ENCODE measurements around the gene GRHL1.
A peak's percentile ranks its signal among the peaks of the same experiment; 100 is the strongest.
"Not testable (repeated sequence)": the region's sequence is repeated elsewhere in the genome, so short reads cannot be mapped to it uniquely, and the experiment has no call there.

Gene GRHL1

DNA sequence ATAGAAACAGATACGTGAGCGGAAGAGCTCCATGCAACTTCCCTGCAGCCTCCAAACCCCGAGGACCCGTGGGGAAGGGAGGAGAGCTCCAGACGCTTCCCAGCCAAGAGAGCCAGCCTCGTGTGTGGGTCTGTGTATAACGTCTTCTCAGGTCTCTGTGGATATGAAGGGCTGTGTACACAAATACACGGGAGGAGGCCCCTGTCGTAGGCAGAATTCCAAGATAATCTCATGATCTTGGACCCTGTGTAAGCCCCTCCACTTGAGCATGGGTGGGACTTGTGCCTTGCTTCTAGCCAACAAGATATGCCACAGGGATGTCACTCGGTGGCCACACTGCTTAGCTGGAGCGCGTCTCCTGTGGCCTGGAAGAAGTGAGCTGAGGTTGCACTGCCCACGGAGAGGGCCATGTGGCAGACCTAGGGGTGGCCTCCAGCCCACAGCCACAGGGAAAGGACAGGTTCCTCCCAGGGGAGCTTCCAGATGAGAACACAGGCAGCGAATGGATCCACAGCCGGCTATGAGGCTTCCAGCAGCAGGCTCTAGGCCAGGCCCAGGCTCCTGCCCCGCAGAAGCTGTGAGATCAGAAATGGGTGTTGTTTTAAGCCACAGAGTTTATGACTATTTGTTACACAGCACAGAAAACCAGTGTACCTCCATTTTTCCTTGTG lies 76.3 kb downstream of the GRHL1 start:
- TF ChIP-seq, protein P1, sequence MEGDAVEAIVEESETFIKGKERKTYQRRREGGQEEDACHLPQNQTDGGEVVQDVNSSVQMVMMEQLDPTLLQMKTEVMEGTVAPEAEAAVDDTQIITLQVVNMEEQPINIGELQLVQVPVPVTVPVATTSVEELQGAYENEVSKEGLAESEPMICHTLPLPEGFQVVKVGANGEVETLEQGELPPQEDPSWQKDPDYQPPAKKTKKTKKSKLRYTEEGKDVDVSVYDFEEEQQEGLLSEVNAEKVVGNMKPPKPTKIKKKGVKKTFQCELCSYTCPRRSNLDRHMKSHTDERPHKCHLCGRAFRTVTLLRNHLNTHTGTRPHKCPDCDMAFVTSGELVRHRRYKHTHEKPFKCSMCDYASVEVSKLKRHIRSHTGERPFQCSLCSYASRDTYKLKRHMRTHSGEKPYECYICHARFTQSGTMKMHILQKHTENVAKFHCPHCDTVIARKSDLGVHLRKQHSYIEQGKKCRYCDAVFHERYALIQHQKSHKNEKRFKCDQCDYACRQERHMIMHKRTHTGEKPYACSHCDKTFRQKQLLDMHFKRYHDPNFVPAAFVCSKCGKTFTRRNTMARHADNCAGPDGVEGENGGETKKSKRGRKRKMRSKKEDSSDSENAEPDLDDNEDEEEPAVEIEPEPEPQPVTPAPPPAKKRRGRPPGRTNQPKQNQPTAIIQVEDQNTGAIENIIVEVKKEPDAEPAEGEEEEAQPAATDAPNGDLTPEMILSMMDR (IDR thresholded peaks at IDR 0.05; ENCODE audit: low read depth, low read length, missing control alignments): no peak
- H3K4me3 ChIP-seq (ENCODE audit: low read depth, low read length): no peak overlapping the region
- no peak for DNase-seq (ENCODE audit: low read depth)

DNA sequence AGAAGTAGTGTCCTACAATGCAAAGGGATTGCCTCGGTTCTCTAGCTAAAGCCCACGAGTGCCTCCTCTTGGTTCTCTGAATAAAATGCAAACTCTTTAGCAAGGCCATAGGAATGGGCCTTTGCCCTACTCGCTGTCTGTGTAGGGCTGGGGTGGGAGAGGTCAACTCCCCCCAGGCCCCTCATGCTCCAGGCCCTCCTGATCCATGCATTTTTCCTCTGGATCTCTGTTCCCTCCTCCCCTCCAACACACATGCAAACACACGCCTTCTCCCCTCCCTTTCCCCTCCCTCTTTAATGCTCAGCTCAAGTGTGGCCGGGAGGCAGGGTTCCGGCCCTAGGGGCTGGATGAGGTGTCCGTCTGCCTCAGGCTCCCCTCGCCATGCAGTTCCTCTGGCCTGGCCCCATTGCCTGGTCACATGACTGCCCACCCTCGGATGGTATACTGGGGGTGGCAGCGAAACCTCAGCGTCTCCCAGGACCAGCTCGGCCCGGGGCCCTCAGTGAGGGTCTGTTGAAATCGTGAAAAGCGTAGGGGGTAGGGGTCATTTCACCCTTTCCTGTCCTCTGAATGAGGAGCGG lies 77.0 kb downstream of the GRHL1 start:
- DNase-seq (ENCODE audit: low read depth): no peak
- no peak overlapping the region for H3K4me3 ChIP-seq (ENCODE audit: low read depth, low read length)
- TF ChIP-seq, protein P1 (IDR thresholded peaks at IDR 0.05; ENCODE audit: low read depth, low read length, missing control alignments): peak; percentile 43

DNA sequence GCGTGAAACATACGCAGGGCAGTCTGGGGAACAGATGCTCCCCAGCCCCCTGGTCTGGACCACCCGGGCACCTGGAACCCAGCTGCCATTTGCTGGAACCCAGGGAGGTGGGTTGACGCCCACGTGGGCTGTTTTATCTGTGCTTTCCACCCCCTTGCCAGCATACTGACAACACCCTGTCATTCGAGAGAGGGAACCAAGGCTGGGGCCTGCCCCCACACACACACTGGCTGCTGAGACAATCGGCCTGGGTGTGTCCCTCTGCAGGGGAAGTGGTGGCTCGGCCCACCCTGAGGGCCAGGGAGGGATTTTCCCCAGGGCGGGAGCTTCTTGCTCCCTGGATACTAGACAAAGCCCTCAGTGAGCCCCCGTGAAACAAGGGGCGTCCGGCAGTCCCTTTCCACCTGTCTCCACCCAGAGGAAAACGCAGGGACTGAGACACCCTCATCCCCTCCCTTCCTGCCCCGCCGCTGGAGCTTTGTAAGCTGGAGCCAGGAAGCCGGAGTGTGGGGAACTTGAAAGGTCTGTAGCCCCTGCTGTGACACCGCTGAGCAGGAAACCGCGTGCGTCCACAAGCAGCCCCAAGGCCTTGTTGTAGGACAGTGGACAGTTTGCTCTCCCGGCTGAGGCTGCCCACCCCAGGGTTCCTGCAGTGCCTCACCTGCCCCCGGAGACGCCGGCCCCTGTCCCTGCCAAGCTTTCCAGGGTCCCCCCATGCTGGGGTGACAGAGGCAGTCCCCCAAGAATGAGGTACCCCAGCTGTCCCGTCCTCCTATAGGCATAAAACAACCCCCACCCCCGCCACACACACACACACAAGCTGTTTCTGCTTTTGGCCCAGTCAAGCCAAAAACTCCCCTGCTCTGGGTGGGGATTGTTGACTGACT lies 77.7 kb downstream of the GRHL1 start:
- DNase-seq (ENCODE audit: low read depth): no peak
- H3K4me3 ChIP-seq (ENCODE audit: low read depth, low read length): no peak overlapping the region; the same call in 1 of the 2 replicates
- TF ChIP-seq, protein P1 (IDR thresholded peaks at IDR 0.05; ENCODE audit: low read depth, low read length, missing control alignments): no peak

DNA sequence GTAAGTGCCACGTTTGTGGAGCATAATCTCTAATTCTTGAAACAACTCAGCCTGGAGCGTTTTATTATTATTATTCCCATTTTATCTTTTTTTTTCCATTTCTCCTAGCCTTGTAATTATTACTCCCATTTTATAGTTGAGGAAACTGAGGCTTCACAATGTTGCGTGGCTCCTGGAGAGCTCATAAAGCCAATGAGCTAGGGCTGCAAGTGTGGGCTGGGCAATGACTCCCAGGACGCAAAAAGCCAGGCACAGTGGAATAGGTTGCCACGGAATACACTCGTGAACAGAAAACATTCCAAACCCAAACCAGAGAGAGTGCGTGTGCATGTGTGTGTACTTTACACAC lies 78.4 kb downstream of the GRHL1 start:
- DNase-seq (ENCODE audit: low read depth): no peak
- H3K4me3 ChIP-seq (ENCODE audit: low read depth, low read length): no peak overlapping the region
- TF ChIP-seq, protein P1 (IDR thresholded peaks at IDR 0.05; ENCODE audit: low read depth, low read length, missing control alignments): no peak

DNA sequence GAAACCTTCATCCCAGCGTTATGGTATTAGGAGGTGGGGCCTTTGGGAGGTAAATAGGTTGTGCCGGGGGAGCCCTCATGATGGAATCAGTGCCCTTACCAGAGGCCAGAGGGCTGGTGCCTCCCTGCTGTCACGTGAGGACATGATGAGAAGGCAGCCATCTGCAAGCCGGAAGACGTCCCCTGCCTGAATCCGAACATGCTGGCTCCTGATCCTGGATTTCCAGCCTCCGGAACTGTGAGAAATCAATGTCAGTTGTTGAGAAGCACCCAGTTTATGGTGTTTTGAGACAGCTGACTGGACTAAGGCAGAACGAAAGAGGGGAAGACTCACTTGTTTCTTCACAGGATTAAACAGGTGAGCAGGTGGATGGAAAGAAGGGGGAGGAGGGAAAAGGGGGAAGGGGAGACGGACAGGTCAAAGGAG lies 78.8 kb downstream of the GRHL1 start:
- TF ChIP-seq, protein P1 (IDR thresholded peaks at IDR 0.05; ENCODE audit: low read depth, low read length, missing control alignments): no peak
- DNase-seq (ENCODE audit: low read depth): no peak
- H3K4me3 ChIP-seq (ENCODE audit: low read depth, low read length): no peak overlapping the region

DNA sequence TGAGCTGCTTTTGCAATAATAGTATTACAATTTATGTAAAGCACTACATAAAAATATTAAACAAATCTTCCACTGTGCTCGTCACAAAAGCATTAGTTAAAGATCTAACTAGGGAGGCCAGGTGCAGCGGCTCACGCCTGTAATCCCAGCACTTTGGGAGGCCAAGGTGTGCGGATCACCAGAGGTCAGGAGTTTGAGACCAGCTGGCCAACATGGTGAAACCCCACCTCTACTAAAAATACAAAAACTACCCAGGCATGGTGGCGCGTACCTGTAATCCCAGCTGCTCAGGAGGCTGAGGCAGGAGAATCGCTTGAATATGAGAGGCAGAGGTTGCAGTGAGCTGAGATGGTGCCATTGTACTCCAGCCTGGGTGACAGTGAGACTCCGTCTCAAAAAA lies 79.3 kb downstream of the GRHL1 start:
- not testable (repeated sequence) for DNase-seq (ENCODE audit: low read depth); H3K4me3 ChIP-seq (ENCODE audit: low read depth, low read length)
